ENCODE data around the gene XYLT2.

XYLT2 gene

GRCh38 chr17:50358177-50358576, 12.3 kb downstream of the XYLT2 start:
- Histone ChIP-seq H3K27me3 (ENCODE audit: control insufficient read depth, insufficient read depth, low read length) (no peaks in the 10 kb centered on the region), H3K4me3 (ENCODE audit: low read depth, low read length) (no peak overlapping the region), H3K36me3 (ENCODE audit: control insufficient read depth, insufficient read depth, low read length) (peaks cover 70% of the 10 kb centered on the region), H3K4me1 (ENCODE audit: control insufficient read depth, insufficient read depth, low read length) (peaks cover 8% of the 10 kb centered on the region), H3K9ac (ENCODE audit: low read length) (no peak overlapping the region), H3K27ac (ENCODE audit: low read depth, low read length) (no peak overlapping the region), H3K9me3 (ENCODE audit: control insufficient read depth, insufficient read depth, low read depth, low read length) (no peaks in the 10 kb centered on the region)

GRCh38 chr17:50359005-50359699, 13.2 kb downstream of the XYLT2 start:
- Histone ChIP-seq H3K9ac (ENCODE audit: low read length) (no peak overlapping the region), H3K27ac (ENCODE audit: low read depth, low read length) (no peak overlapping the region), H3K4me3 (ENCODE audit: low read depth, low read length) (no peak overlapping the region), H3K27me3 (ENCODE audit: control insufficient read depth, insufficient read depth, low read length) (no peaks in the 10 kb centered on the region), H3K4me1 (ENCODE audit: control insufficient read depth, insufficient read depth, low read length) (peaks cover 18% of the 10 kb centered on the region), H3K36me3 (ENCODE audit: control insufficient read depth, insufficient read depth, low read length) (peaks cover 61% of the 10 kb centered on the region), H3K9me3 (ENCODE audit: control insufficient read depth, insufficient read depth, low read depth, low read length) (no peaks in the 10 kb centered on the region)

GRCh38 chr17:50359998-50360461, 14.1 kb downstream of the XYLT2 start:
- Histone ChIP-seq H3K9ac (ENCODE audit: low read length) (no peak overlapping the region), H3K9me3 (ENCODE audit: control insufficient read depth, insufficient read depth, low read depth, low read length) (no peaks in the 10 kb centered on the region), H3K36me3 (ENCODE audit: control insufficient read depth, insufficient read depth, low read length) (peaks cover 52% of the 10 kb centered on the region), H3K27ac (ENCODE audit: low read depth, low read length) (no peak overlapping the region), H3K27me3 (ENCODE audit: control insufficient read depth, insufficient read depth, low read length) (no peaks in the 10 kb centered on the region), H3K4me3 (ENCODE audit: low read depth, low read length) (no peak overlapping the region), H3K4me1 (ENCODE audit: control insufficient read depth, insufficient read depth, low read length) (peaks cover 26% of the 10 kb centered on the region)

GRCh38 chr17:50360486-50361115, 14.7 kb downstream of the XYLT2 start:
- H3K4me3 ChIP-seq (ENCODE audit: low read depth, low read length), result no peak overlapping the region
- no peaks in the 10 kb centered on the region for H3K9me3 ChIP-seq (ENCODE audit: control insufficient read depth, insufficient read depth, low read depth, low read length)
- no peak overlapping the region for H3K27ac ChIP-seq (ENCODE audit: low read depth, low read length)
- peaks cover 32% of the 10 kb centered on the region for H3K4me1 ChIP-seq (ENCODE audit: control insufficient read depth, insufficient read depth, low read length)
- H3K36me3 ChIP-seq (ENCODE audit: control insufficient read depth, insufficient read depth, low read length), result peaks cover 49% of the 10 kb centered on the region
- no peaks in the 10 kb centered on the region for H3K27me3 ChIP-seq (ENCODE audit: control insufficient read depth, insufficient read depth, low read length)
- no peak overlapping the region for H3K9ac ChIP-seq (ENCODE audit: low read length)

GRCh38 chr17:50361561-50362480, 15.9 kb downstream of the XYLT2 start:
- Histone ChIP-seq H3K36me3 (ENCODE audit: control insufficient read depth, insufficient read depth, low read length) (peaks cover 48% of the 10 kb centered on the region), H3K27ac (ENCODE audit: low read depth, low read length) (no peak overlapping the region), H3K9ac (ENCODE audit: low read length) (no peak overlapping the region), H3K4me1 (ENCODE audit: control insufficient read depth, insufficient read depth, low read length) (peaks cover 33% of the 10 kb centered on the region), H3K4me3 (ENCODE audit: low read depth, low read length) (no peak overlapping the region), H3K27me3 (ENCODE audit: control insufficient read depth, insufficient read depth, low read length) (no peaks in the 10 kb centered on the region), H3K9me3 (ENCODE audit: control insufficient read depth, insufficient read depth, low read depth, low read length) (no peaks in the 10 kb centered on the region)

- no peaks in the 10 kb centered on the region for H3K9me3 ChIP-seq (ENCODE audit: control insufficient read depth, insufficient read depth, low read depth, low read length)
- H3K36me3 ChIP-seq (ENCODE audit: control insufficient read depth, insufficient read depth, low read length), result peaks cover 51% of the 10 kb centered on the region
- no peaks in the 10 kb centered on the region for H3K27me3 ChIP-seq (ENCODE audit: control insufficient read depth, insufficient read depth, low read length)
- H3K4me1 ChIP-seq (ENCODE audit: control insufficient read depth, insufficient read depth, low read length), result peaks cover 33% of the 10 kb centered on the region
- no peak overlapping the region for H3K4me3 ChIP-seq (ENCODE audit: low read depth, low read length)
- H3K9ac ChIP-seq (ENCODE audit: low read length), result no peak overlapping the region
- H3K27ac ChIP-seq (ENCODE audit: low read depth, low read length), result no peak overlapping the region
These were observed 16.7 kb downstream of the XYLT2 start for GRCh38 chr17:50362661-50363060.

GRCh38 chr17:50363217-50364060, 17.5 kb downstream of the XYLT2 start:
- H3K9ac ChIP-seq (ENCODE audit: low read length), result no peak overlapping the region
- H3K36me3 ChIP-seq (ENCODE audit: control insufficient read depth, insufficient read depth, low read length), result peaks cover 51% of the 10 kb centered on the region
- no peak overlapping the region for H3K27ac ChIP-seq (ENCODE audit: low read depth, low read length)
- no peaks in the 10 kb centered on the region for H3K9me3 ChIP-seq (ENCODE audit: control insufficient read depth, insufficient read depth, low read depth, low read length)
- H3K27me3 ChIP-seq (ENCODE audit: control insufficient read depth, insufficient read depth, low read length), result no peaks in the 10 kb centered on the region
- peaks cover 33% of the 10 kb centered on the region for H3K4me1 ChIP-seq (ENCODE audit: control insufficient read depth, insufficient read depth, low read length)
- H3K4me3 ChIP-seq (ENCODE audit: low read depth, low read length), result no peak overlapping the region; the same call in 1 of the 2 replicates

GRCh38 chr17:50364061-50364458, 18.1 kb downstream of the XYLT2 start:
- Histone ChIP-seq H3K4me3 (ENCODE audit: low read depth, low read length) (no peak overlapping the region; the same call in 1 of the 2 replicates), H3K27ac (ENCODE audit: low read depth, low read length) (no peak overlapping the region), H3K4me1 (ENCODE audit: control insufficient read depth, insufficient read depth, low read length) (peaks cover 33% of the 10 kb centered on the region), H3K36me3 (ENCODE audit: control insufficient read depth, insufficient read depth, low read length) (peaks cover 51% of the 10 kb centered on the region), H3K27me3 (ENCODE audit: control insufficient read depth, insufficient read depth, low read length) (no peaks in the 10 kb centered on the region), H3K9ac (ENCODE audit: low read length) (no peak overlapping the region), H3K9me3 (ENCODE audit: control insufficient read depth, insufficient read depth, low read depth, low read length) (no peaks in the 10 kb centered on the region)

- Histone ChIP-seq H3K9ac (ENCODE audit: low read length) (no peak overlapping the region), H3K4me3 (ENCODE audit: low read depth, low read length) (no peak overlapping the region), H3K27ac (ENCODE audit: low read depth, low read length) (no peak overlapping the region), H3K4me1 (ENCODE audit: control insufficient read depth, insufficient read depth, low read length) (peaks cover 33% of the 10 kb centered on the region), H3K9me3 (ENCODE audit: control insufficient read depth, insufficient read depth, low read depth, low read length) (no peaks in the 10 kb centered on the region), H3K27me3 (ENCODE audit: control insufficient read depth, insufficient read depth, low read length) (no peaks in the 10 kb centered on the region), H3K36me3 (ENCODE audit: control insufficient read depth, insufficient read depth, low read length) (peaks cover 51% of the 10 kb centered on the region)
These were observed 18.8 kb downstream of the XYLT2 start for GRCh38 chr17:50364715-50365114.

GRCh38 chr17:50365165-50365564, 19.2 kb downstream of the XYLT2 start:
- Histone ChIP-seq H3K4me3 (ENCODE audit: low read depth, low read length) (no peak overlapping the region), H3K27me3 (ENCODE audit: control insufficient read depth, insufficient read depth, low read length) (no peaks in the 10 kb centered on the region), H3K36me3 (ENCODE audit: control insufficient read depth, insufficient read depth, low read length) (peaks cover 51% of the 10 kb centered on the region), H3K27ac (ENCODE audit: low read depth, low read length) (no peak overlapping the region), H3K4me1 (ENCODE audit: control insufficient read depth, insufficient read depth, low read length) (peaks cover 33% of the 10 kb centered on the region), H3K9me3 (ENCODE audit: control insufficient read depth, insufficient read depth, low read depth, low read length) (no peaks in the 10 kb centered on the region), H3K9ac (ENCODE audit: low read length) (no peak overlapping the region)

Measured in HUES6 (cell line).